GM12892 (cell line): ENCODE measurements around the gene ATAD3B.
"Not testable (repeated sequence)": the region's sequence is repeated elsewhere in the genome, so short reads cannot be mapped to it uniquely, and the experiment has no call there.

Experiments
- POLR2A ChIP-seq: IDR thresholded peaks from 2 replicates; pipeline ENCODE4 v1.6.1; 2011; ENCODE audit warnings: low read depth, low read length, control low read depth
- POLR2AphosphoS5 ChIP-seq: IDR thresholded peaks from 2 replicates; pipeline ENCODE4 v1.6.1; 2011; ENCODE audit warnings: low read depth, low read length, control low read depth
- TAF1 ChIP-seq: IDR thresholded peaks from 2 replicates; pipeline ENCODE4 v1.6.1; 2011; ENCODE audit warnings: low read depth, mild to moderate bottlenecking, control low read depth, low read length, borderline replicate concordance

DNA sequence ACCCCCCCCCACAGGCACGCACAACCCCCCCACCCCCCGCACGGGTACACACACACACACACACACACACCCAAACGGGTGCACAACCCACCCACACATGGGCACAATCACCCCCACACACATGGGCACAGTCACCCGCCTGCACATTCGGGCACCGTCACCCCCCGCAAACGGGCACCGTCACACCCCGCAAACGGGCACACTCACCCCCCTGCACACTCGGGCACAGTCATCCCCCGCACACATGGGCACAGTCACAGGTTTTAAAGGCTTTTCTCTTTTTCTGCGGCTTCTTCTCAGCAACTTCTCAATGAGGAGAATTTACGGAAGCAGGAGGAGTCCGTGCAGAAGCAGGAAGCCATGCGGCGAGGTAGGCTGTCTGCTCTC is 47.0 kb downstream of the ATAD3B start:
- TF ChIP-seq TAF1, POLR2A, POLR2AphosphoS5: not testable (repeated sequence)
